Measurements from ENCODE around the gene IFT57. TPM values are rescaled to one million over a fixed set of nuclear protein-coding genes. Genes with fewer than 3 reads are reported as not detected.

The IFT57 gene
- total and polyA plus RNA-seq, 2 of the 8 experiments (the other 6 are each of a cell fraction or from before 2014, with no cell fraction given) = 15.1 to 27.8 TPM

GRCh38 chr3:108157273-108157672, 65.0 kb downstream of the IFT57 start (continued):
- TF ChIP-seq, protein P1, sequence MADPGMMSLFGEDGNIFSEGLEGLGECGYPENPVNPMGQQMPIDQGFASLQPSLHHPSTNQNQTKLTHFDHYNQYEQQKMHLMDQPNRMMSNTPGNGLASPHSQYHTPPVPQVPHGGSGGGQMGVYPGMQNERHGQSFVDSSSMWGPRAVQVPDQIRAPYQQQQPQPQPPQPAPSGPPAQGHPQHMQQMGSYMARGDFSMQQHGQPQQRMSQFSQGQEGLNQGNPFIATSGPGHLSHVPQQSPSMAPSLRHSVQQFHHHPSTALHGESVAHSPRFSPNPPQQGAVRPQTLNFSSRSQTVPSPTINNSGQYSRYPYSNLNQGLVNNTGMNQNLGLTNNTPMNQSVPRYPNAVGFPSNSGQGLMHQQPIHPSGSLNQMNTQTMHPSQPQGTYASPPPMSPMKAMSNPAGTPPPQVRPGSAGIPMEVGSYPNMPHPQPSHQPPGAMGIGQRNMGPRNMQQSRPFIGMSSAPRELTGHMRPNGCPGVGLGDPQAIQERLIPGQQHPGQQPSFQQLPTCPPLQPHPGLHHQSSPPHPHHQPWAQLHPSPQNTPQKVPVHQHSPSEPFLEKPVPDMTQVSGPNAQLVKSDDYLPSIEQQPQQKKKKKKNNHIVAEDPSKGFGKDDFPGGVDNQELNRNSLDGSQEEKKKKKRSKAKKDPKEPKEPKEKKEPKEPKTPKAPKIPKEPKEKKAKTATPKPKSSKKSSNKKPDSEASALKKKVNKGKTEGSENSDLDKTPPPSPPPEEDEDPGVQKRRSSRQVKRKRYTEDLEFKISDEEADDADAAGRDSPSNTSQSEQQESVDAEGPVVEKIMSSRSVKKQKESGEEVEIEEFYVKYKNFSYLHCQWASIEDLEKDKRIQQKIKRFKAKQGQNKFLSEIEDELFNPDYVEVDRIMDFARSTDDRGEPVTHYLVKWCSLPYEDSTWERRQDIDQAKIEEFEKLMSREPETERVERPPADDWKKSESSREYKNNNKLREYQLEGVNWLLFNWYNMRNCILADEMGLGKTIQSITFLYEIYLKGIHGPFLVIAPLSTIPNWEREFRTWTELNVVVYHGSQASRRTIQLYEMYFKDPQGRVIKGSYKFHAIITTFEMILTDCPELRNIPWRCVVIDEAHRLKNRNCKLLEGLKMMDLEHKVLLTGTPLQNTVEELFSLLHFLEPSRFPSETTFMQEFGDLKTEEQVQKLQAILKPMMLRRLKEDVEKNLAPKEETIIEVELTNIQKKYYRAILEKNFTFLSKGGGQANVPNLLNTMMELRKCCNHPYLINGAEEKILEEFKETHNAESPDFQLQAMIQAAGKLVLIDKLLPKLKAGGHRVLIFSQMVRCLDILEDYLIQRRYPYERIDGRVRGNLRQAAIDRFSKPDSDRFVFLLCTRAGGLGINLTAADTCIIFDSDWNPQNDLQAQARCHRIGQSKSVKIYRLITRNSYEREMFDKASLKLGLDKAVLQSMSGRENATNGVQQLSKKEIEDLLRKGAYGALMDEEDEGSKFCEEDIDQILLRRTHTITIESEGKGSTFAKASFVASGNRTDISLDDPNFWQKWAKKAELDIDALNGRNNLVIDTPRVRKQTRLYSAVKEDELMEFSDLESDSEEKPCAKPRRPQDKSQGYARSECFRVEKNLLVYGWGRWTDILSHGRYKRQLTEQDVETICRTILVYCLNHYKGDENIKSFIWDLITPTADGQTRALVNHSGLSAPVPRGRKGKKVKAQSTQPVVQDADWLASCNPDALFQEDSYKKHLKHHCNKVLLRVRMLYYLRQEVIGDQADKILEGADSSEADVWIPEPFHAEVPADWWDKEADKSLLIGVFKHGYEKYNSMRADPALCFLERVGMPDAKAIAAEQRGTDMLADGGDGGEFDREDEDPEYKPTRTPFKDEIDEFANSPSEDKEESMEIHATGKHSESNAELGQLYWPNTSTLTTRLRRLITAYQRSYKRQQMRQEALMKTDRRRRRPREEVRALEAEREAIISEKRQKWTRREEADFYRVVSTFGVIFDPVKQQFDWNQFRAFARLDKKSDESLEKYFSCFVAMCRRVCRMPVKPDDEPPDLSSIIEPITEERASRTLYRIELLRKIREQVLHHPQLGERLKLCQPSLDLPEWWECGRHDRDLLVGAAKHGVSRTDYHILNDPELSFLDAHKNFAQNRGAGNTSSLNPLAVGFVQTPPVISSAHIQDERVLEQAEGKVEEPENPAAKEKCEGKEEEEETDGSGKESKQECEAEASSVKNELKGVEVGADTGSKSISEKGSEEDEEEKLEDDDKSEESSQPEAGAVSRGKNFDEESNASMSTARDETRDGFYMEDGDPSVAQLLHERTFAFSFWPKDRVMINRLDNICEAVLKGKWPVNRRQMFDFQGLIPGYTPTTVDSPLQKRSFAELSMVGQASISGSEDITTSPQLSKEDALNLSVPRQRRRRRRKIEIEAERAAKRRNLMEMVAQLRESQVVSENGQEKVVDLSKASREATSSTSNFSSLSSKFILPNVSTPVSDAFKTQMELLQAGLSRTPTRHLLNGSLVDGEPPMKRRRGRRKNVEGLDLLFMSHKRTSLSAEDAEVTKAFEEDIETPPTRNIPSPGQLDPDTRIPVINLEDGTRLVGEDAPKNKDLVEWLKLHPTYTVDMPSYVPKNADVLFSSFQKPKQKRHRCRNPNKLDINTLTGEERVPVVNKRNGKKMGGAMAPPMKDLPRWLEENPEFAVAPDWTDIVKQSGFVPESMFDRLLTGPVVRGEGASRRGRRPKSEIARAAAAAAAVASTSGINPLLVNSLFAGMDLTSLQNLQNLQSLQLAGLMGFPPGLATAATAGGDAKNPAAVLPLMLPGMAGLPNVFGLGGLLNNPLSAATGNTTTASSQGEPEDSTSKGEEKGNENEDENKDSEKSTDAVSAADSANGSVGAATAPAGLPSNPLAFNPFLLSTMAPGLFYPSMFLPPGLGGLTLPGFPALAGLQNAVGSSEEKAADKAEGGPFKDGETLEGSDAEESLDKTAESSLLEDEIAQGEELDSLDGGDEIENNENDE (IDR thresholded peaks at IDR 0.05; ENCODE audit: insufficient replicate concordance, low read length) = no peak
- TF ChIP-seq KDM5A (IDR thresholded peaks at IDR 0.05; ENCODE audit: low read length) = no peak
- TF ChIP-seq SRF (IDR thresholded peaks at IDR 0.05; ENCODE audit: low read depth, low read length) = no peak
- no peak for TF ChIP-seq NRF1 (IDR thresholded peaks at IDR 0.05; ENCODE audit: low read depth, low read length)
- TF ChIP-seq, protein P2, sequence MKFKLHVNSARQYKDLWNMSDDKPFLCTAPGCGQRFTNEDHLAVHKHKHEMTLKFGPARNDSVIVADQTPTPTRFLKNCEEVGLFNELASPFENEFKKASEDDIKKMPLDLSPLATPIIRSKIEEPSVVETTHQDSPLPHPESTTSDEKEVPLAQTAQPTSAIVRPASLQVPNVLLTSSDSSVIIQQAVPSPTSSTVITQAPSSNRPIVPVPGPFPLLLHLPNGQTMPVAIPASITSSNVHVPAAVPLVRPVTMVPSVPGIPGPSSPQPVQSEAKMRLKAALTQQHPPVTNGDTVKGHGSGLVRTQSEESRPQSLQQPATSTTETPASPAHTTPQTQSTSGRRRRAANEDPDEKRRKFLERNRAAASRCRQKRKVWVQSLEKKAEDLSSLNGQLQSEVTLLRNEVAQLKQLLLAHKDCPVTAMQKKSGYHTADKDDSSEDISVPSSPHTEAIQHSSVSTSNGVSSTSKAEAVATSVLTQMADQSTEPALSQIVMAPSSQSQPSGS (IDR thresholded peaks at IDR 0.05; ENCODE audit: low read length) = no peak
- no peak for TF ChIP-seq CBX5 (IDR thresholded peaks at IDR 0.05; ENCODE audit: low read depth, low read length)
- no peak for TF ChIP-seq CREB1 (IDR thresholded peaks at IDR 0.05)
- TF ChIP-seq MAX (IDR thresholded peaks at IDR 0.05) = no peak
- TF ChIP-seq TCF12 (IDR thresholded peaks at IDR 0.05; ENCODE audit: low read depth, low read length) = no peak
- no peak for TF ChIP-seq TBP (IDR thresholded peaks at IDR 0.05; ENCODE audit: low read depth, low read length)
- TF ChIP-seq SIX5 (IDR thresholded peaks at IDR 0.05; ENCODE audit: low read depth, low read length) = no peak
